H1 (cell line): ENCODE results near the gene INHA. TPM values are rescaled to one million over a fixed set of nuclear protein-coding genes. Genes with fewer than 3 reads are reported as not detected.

Experiments used
- BCL11A ChIP-seq, 2 experiments: IDR thresholded peaks; one replicate each; pipeline ENCODE4 v1.6.1; 2011; ENCODE audit warnings: low read depth in 2 of 2, low read length in 2 of 2, mild to moderate bottlenecking in 2 of 2
- CTBP2 ChIP-seq: IDR thresholded peaks from 2 replicates; pipeline ENCODE4 v1.7.0; 2011; ENCODE audit warnings: borderline replicate concordance, mild to moderate bottlenecking, moderate library complexity, mixed read lengths, low read length; ENCODE audit not compliant: insufficient read depth, insufficient read length
- GABPA ChIP-seq: IDR thresholded peaks from 2 replicates; pipeline ENCODE4 v1.6.1; 2011; ENCODE audit warnings: mild to moderate bottlenecking, low read length, moderate library complexity, borderline replicate concordance; ENCODE audit not compliant: insufficient read depth
- HDAC6 ChIP-seq: IDR thresholded peaks from one replicate; pipeline ENCODE4 v1.7.1; 2012; ENCODE audit warnings: low read depth, mild to moderate bottlenecking, inconsistent platforms, low read length, moderate library complexity
- KDM1A ChIP-seq: fragments of 200-600, 300-600 bp; sonication (generic); IDR thresholded peaks from 2 replicates; pipeline ENCODE4 v1.7.1; 2016; ENCODE audit warnings: mild to moderate bottlenecking, low read length, borderline replicate concordance
- KDM4A ChIP-seq: IDR thresholded peaks from one replicate; pipeline ENCODE4 v1.7.1; 2012; ENCODE audit warnings: low read depth, mild to moderate bottlenecking, moderate library complexity, low read length, inconsistent platforms; ENCODE audit not compliant: severe bottlenecking
- PHF8 ChIP-seq: fragments of 200-600 bp; sonication (generic); conservative IDR thresholded peaks from 2 replicates; pipeline ENCODE4 v1.7.1; 2012; ENCODE audit warnings: low read depth, mild to moderate bottlenecking, inconsistent platforms, low read length, moderate library complexity
- RAD21 ChIP-seq, 2 experiments: IDR thresholded peaks in 1 of 2; conservative IDR thresholded peaks in 1 of 2; 2 replicates each; pipeline ENCODE4 v1.6.1; 2011; ENCODE audit warnings: low read depth in 2 of 2, low read length in 2 of 2, improper control_type of control experiment in 1 of 2, inconsistent platforms in 1 of 2, mild to moderate bottlenecking in 1 of 2, moderate library complexity in 1 of 2
- RBBP5 ChIP-seq: IDR thresholded peaks from 2 replicates; pipeline ENCODE4 v1.7.1; 2012; ENCODE audit warnings: low read depth, mild to moderate bottlenecking, inconsistent platforms, low read length, moderate library complexity, borderline replicate concordance
- YY1 ChIP-seq: IDR thresholded peaks from 2 replicates; pipeline ENCODE4 v1.6.1; 2011; ENCODE audit warnings: low read depth, mild to moderate bottlenecking, low read length
- polyA plus RNA-seq, 7 experiments: library from polyadenylated mRNA; depleted of rRNA in 3 of 7; stranded (reverse) in 5 of 7; unstranded in 2 of 7; fragments of >200 nt in 5 of 7; fragments of 200-250 nt in 2 of 7; gene quantifications; 1 replicate in 5 of 7; 2 replicates in 1 of 7; 4 replicates in 1 of 7; pipeline versions ENCODE4 v1.2.1 to v1.2.3, GENCODE V29; 2011 to 2013; ENCODE audit warnings: missing spikeins in 2 of 7, mixed read lengths in 2 of 7
- total RNA-seq: library from RNA; stranded (reverse); fragmentation: NEBNext Ultra II Directional; extraction: Animal tissue kit (Norgen Biotek cat#: 25700); gene quantifications from 2 replicates; pipeline ENCODE4 v1.2.1, GENCODE V29; 2021
- TF ChIP-seq, protein P1 (sequence below): fragments of 300-600 bp; sonication (generic); IDR thresholded peaks from 2 replicates; pipeline ENCODE4 v1.7.1; 2012; ENCODE audit warnings: low read length, moderate library complexity, mild to moderate bottlenecking, inconsistent platforms; ENCODE audit not compliant: insufficient replicate concordance

Gene INHA
- total and polyA plus RNA-seq, 2 of the 8 experiments (the other 6 are each of a cell fraction or from before 2014, with no cell fraction given), result 0.65 to 2.7 TPM

DNA sequence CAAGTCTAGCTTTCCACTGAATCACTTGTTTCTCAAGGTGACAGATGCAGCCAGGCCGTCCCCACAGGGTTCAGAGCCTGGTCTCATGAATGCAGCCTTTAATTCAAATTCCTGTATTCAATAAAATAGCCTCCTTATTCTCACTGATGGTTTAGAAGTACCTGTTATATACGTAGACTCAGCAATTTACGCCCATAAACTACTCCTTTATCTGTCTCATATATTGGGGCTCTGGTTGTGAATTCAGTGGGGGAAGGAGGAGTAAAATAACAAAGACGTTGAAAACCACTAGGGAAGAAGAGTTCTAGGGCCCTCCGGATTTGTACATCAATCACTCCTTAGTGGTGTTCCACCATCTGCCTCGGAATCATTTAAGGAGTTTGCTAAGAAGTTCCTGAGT lies 2.5 kb upstream of the INHA start (continued):
- TF ChIP-seq, protein P1, sequence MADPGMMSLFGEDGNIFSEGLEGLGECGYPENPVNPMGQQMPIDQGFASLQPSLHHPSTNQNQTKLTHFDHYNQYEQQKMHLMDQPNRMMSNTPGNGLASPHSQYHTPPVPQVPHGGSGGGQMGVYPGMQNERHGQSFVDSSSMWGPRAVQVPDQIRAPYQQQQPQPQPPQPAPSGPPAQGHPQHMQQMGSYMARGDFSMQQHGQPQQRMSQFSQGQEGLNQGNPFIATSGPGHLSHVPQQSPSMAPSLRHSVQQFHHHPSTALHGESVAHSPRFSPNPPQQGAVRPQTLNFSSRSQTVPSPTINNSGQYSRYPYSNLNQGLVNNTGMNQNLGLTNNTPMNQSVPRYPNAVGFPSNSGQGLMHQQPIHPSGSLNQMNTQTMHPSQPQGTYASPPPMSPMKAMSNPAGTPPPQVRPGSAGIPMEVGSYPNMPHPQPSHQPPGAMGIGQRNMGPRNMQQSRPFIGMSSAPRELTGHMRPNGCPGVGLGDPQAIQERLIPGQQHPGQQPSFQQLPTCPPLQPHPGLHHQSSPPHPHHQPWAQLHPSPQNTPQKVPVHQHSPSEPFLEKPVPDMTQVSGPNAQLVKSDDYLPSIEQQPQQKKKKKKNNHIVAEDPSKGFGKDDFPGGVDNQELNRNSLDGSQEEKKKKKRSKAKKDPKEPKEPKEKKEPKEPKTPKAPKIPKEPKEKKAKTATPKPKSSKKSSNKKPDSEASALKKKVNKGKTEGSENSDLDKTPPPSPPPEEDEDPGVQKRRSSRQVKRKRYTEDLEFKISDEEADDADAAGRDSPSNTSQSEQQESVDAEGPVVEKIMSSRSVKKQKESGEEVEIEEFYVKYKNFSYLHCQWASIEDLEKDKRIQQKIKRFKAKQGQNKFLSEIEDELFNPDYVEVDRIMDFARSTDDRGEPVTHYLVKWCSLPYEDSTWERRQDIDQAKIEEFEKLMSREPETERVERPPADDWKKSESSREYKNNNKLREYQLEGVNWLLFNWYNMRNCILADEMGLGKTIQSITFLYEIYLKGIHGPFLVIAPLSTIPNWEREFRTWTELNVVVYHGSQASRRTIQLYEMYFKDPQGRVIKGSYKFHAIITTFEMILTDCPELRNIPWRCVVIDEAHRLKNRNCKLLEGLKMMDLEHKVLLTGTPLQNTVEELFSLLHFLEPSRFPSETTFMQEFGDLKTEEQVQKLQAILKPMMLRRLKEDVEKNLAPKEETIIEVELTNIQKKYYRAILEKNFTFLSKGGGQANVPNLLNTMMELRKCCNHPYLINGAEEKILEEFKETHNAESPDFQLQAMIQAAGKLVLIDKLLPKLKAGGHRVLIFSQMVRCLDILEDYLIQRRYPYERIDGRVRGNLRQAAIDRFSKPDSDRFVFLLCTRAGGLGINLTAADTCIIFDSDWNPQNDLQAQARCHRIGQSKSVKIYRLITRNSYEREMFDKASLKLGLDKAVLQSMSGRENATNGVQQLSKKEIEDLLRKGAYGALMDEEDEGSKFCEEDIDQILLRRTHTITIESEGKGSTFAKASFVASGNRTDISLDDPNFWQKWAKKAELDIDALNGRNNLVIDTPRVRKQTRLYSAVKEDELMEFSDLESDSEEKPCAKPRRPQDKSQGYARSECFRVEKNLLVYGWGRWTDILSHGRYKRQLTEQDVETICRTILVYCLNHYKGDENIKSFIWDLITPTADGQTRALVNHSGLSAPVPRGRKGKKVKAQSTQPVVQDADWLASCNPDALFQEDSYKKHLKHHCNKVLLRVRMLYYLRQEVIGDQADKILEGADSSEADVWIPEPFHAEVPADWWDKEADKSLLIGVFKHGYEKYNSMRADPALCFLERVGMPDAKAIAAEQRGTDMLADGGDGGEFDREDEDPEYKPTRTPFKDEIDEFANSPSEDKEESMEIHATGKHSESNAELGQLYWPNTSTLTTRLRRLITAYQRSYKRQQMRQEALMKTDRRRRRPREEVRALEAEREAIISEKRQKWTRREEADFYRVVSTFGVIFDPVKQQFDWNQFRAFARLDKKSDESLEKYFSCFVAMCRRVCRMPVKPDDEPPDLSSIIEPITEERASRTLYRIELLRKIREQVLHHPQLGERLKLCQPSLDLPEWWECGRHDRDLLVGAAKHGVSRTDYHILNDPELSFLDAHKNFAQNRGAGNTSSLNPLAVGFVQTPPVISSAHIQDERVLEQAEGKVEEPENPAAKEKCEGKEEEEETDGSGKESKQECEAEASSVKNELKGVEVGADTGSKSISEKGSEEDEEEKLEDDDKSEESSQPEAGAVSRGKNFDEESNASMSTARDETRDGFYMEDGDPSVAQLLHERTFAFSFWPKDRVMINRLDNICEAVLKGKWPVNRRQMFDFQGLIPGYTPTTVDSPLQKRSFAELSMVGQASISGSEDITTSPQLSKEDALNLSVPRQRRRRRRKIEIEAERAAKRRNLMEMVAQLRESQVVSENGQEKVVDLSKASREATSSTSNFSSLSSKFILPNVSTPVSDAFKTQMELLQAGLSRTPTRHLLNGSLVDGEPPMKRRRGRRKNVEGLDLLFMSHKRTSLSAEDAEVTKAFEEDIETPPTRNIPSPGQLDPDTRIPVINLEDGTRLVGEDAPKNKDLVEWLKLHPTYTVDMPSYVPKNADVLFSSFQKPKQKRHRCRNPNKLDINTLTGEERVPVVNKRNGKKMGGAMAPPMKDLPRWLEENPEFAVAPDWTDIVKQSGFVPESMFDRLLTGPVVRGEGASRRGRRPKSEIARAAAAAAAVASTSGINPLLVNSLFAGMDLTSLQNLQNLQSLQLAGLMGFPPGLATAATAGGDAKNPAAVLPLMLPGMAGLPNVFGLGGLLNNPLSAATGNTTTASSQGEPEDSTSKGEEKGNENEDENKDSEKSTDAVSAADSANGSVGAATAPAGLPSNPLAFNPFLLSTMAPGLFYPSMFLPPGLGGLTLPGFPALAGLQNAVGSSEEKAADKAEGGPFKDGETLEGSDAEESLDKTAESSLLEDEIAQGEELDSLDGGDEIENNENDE, result no peak
- no peak for TF ChIP-seq KDM1A
- TF ChIP-seq PHF8, result no peak
- TF ChIP-seq KDM4A, result no peak
- no peak for TF ChIP-seq CTBP2
- no peak for TF ChIP-seq BCL11A (IDR thresholded peaks at IDR 0.05; ENCODE audit: low read depth in 2 of 2, low read length in 2 of 2)
- TF ChIP-seq RBBP5, result no peak
- TF ChIP-seq RAD21 (IDR thresholded peaks at IDR 0.05 in 1 of 2, conservative IDR thresholded peaks at IDR 0.05 in 1 of 2; ENCODE audit: low read depth in 2 of 2, low read length in 2 of 2), result no peak
- TF ChIP-seq GABPA, result no peak
- TF ChIP-seq HDAC6, result no peak
- no peak for TF ChIP-seq YY1
